GM19099 (cell line): Measurements from ENCODE around the gene TLK2.

Experiments used
- POLR2A ChIP-seq: IDR thresholded peaks from 3 replicates; pipeline ENCODE4 v1.6.1; 2011; ENCODE audit warnings: low read depth; ENCODE audit not compliant: insufficient read length; ENCODE audit errors: extremely low read depth

The TLK2 gene

GRCh38 chr17:62478424-62478879 is at the start of gene TLK2:
TSS of gene TLK2 (plus strand) at chr17:62478825. CDS start at chr17:62481126, 2,301 bp downstream.
- peak; percentile 84 for TF ChIP-seq POLR2A

GRCh38 chr17:62444063-62444462 is 34.6 kb upstream of the TLK2 start:
- no peak for TF ChIP-seq POLR2A

- TF ChIP-seq POLR2A, result no peak
These were observed 22.6 kb upstream of the TLK2 start for GRCh38 chr17:62456016-62456415.

- TF ChIP-seq POLR2A, result no peak
These were observed 84.0 kb downstream of the TLK2 start for GRCh38 chr17:62562656-62563055.

- TF ChIP-seq POLR2A, result no peak
These were observed 87.2 kb downstream of the TLK2 start for GRCh38 chr17:62565817-62566216.

GRCh38 chr17:62566996-62567578 is 88.5 kb downstream of the TLK2 start:
- TF ChIP-seq POLR2A, result no peak

- TF ChIP-seq POLR2A, result no peak
These were observed 93.9 kb downstream of the TLK2 start for GRCh38 chr17:62572488-62572887.

GRCh38 chr17:62572888-62573401 is 94.3 kb downstream of the TLK2 start:
- TF ChIP-seq POLR2A, result no peak

- no peak for TF ChIP-seq POLR2A
These were observed 95.0 kb downstream of the TLK2 start for GRCh38 chr17:62573480-62574117.

- TF ChIP-seq POLR2A, result no peak
These were observed 97.8 kb downstream of the TLK2 start for GRCh38 chr17:62576382-62576781.

GRCh38 chr17:62578757-62579487 is 100.3 kb downstream of the TLK2 start:
- TF ChIP-seq POLR2A, result no peak

- TF ChIP-seq POLR2A, result no peak
These were observed 102.3 kb downstream of the TLK2 start for GRCh38 chr17:62580947-62581346.

- TF ChIP-seq POLR2A, result no peak
These were observed 103.1 kb downstream of the TLK2 start for GRCh38 chr17:62581764-62582163.

- no peak for TF ChIP-seq POLR2A
These were observed 108.9 kb downstream of the TLK2 start for GRCh38 chr17:62587554-62587953.

GRCh38 chr17:62588109-62588508 is 109.5 kb downstream of the TLK2 start:
- no peak for TF ChIP-seq POLR2A

GRCh38 chr17:62591333-62591732 is 112.7 kb downstream of the TLK2 start:
- TF ChIP-seq POLR2A, result no peak

- TF ChIP-seq POLR2A, result no peak
These were observed 113.9 kb downstream of the TLK2 start for GRCh38 chr17:62592341-62593099.
